Stimulated activated CD8-positive, alpha-beta memory T cell treated with anti-CD3 and anti-CD28 coated beads, Interleukin-12 subunit alpha, Interleukin-12 subunit beta, amount 100 ng/mL, for 1 hour (primary cell): ENCODE data around the gene DNAJC17.

Experiments
- DNase-seq: peaks from one replicate; pipeline ENCODE4 v3.0.0-alpha.2; 2020; ENCODE audit warnings: low read depth

Gene DNAJC17

GRCh38 chr15:40737048-40737447, 70.2 kb downstream of the DNAJC17 start:
- DNase-seq = no peak

- no peak for DNase-seq
Observed at GRCh38 chr15:40736575-40736974, 70.7 kb downstream of the DNAJC17 start.

- DNase-seq = no peak
Observed at GRCh38 chr15:40731034-40731433, 76.2 kb downstream of the DNAJC17 start.

GRCh38 chr15:40723919-40724318, 83.4 kb downstream of the DNAJC17 start:
- DNase-seq = no peak

GRCh38 chr15:40722934-40723333, 84.3 kb downstream of the DNAJC17 start:
- no peak for DNase-seq

GRCh38 chr15:40722354-40722753, 84.9 kb downstream of the DNAJC17 start:
- DNase-seq = no peak

- no peak for DNase-seq
Observed at GRCh38 chr15:40721701-40722100, 85.6 kb downstream of the DNAJC17 start.

GRCh38 chr15:40716165-40716564, 91.1 kb downstream of the DNAJC17 start:
- DNase-seq = no peak
